HepG2 (cell line): Measurements from ENCODE around the gene SLC26A5. TPM values are rescaled to one million over a fixed set of nuclear protein-coding genes. Genes with fewer than 3 reads are reported as not detected.
A peak's percentile ranks its signal among the peaks of the same experiment; 100 is the strongest.

Experiments
- ATAC-seq: fragments of 200-7000 bp; cut with Tn5 transposase; 3 replicates; pipeline ENCODE4 v1.9.1; 2020; ENCODE audit warnings: mild to moderate bottlenecking, moderate library complexity
- Bru-seq: library from RNA; stranded (reverse); fragments of 400-500 nt; gene quantifications from one replicate; lab custom pipeline; 2021; lab: Mats Ljungman, UMichigan
- BruChase-seq, 2 experiments: library from RNA; stranded (reverse); fragments of 400-500 nt; gene quantifications; one replicate each; lab custom pipeline; 2021; lab: Mats Ljungman, UMichigan
- BruUV-seq: library from RNA; stranded (reverse); fragments of 400-500 nt; replicated peaks from 2 replicates; lab custom pipeline; 2021; lab: Mats Ljungman, UMichigan
- CTCF ChIA-PET: fragments of 300-600 bp; formaldehyde crosslinking; extraction: SDS; loops from one replicate; lab custom pipeline; 2021; ENCODE audit warnings: low total read pairs, inconsistent platforms, low intra/inter-chr PET ratio; lab: Yijun Ruan, JAX
- POLR2A ChIA-PET: fragments of 350-600 bp; sonication (Branson Sonifier 250); formaldehyde crosslinking; loops from one replicate; lab custom pipeline; 2020; ENCODE audit warnings: antibody characterized with exemption, inconsistent platforms; lab: Yijun Ruan, JAX
- DNase-seq: peaks from one replicate; pipeline ENCODE4 v3.0.0-alpha.2; 2015; ENCODE audit warnings: low spot score
- FAIRE-seq: peaks from 3 replicates; lab custom pipeline; 2011; peaks lifted over from hg19 to GRCh38; lab: Jason Lieb, UNC
- H2AFZ ChIP-seq: one replicate; pipeline ENCODE4 v1.6.1; 2011; ENCODE audit warnings: low read length, inconsistent platforms
- H3K27ac ChIP-seq: fragments of 300-600 bp; 3 replicates; pipeline ENCODE4 v1.8.0; 2011; ENCODE audit warnings: mixed run types, mild to moderate bottlenecking, mixed read lengths, low read length, inconsistent platforms; ENCODE audit not compliant: insufficient read depth; ENCODE audit errors: extremely low read length
- H3K27me3 ChIP-seq, 2 experiments: fragments of 200-600 bp in 1 of 2; 2 replicates in 1 of 2; 3 replicates in 1 of 2; pipeline versions ENCODE4 v1.6.0 to v1.8.0; 2011; ENCODE audit warnings: low read length in 2 of 2, mild to moderate bottlenecking in 2 of 2, moderate library complexity in 2 of 2, inconsistent platforms in 1 of 2; ENCODE audit not compliant: insufficient read depth in 2 of 2, control insufficient read depth in 1 of 2
- H3K36me3 ChIP-seq, 2 experiments: fragments of 200-600 bp in 1 of 2; replicated peaks in 1 of 2; 2 replicates in 1 of 2; 3 replicates in 1 of 2; pipeline versions ENCODE4 v1.5.1 to v1.8.0; 2011; ENCODE audit warnings: low read length in 2 of 2, inconsistent platforms in 1 of 2; ENCODE audit not compliant: insufficient read depth in 2 of 2, control insufficient read depth in 1 of 2
- H3K4me1 ChIP-seq: 2 replicates; pipeline ENCODE4 v1.5.1; 2012; ENCODE audit warnings: low read length, inconsistent platforms; ENCODE audit not compliant: insufficient read depth
- H3K4me2 ChIP-seq: 2 replicates; pipeline ENCODE4 v1.6.0; 2011; ENCODE audit warnings: low read depth, low read length, inconsistent platforms
- H3K4me3 ChIP-seq, 3 experiments: fragments of 200-600 bp in 1 of 3; sonication (generic), shearing (Covaris generic) in 1 of 3; replicated peaks in 1 of 3; 2 replicates each; pipeline ENCODE4 v1.5.1; 2011 to 2016; ENCODE audit warnings: low read length in 3 of 3, inconsistent platforms in 2 of 3, low read depth in 2 of 3, mild to moderate bottlenecking in 2 of 3, control low read depth in 1 of 3, mixed read lengths in 1 of 3; ENCODE audit not compliant: insufficient read depth in 1 of 3
- H3K79me2 ChIP-seq: one replicate; pipeline ENCODE4 v1.6.1; 2011; ENCODE audit warnings: low read length, inconsistent platforms; ENCODE audit not compliant: insufficient read depth
- H3K9ac ChIP-seq: 2 replicates; pipeline ENCODE4 v1.6.0; 2011; ENCODE audit warnings: mild to moderate bottlenecking, low read depth, low read length, inconsistent platforms; ENCODE audit not compliant: insufficient read depth
- H3K9me3 ChIP-seq: 2 replicates; pipeline ENCODE4 v1.5.1; 2012; ENCODE audit warnings: mild to moderate bottlenecking, low read length
- H4K20me1 ChIP-seq: 2 replicates; pipeline ENCODE4 v1.6.0; 2011; ENCODE audit warnings: inconsistent platforms, mild to moderate bottlenecking, low read length, moderate library complexity; ENCODE audit not compliant: insufficient read depth
- HINFP ChIP-seq: sonication (generic); formaldehyde crosslinking; IDR thresholded peaks from 2 replicates; pipeline ENCODE4 v1.4.0; 2020; ENCODE audit warnings: low read depth, mild to moderate bottlenecking, missing genetic modification reagents
- MAX ChIP-seq: IDR thresholded peaks from 2 replicates; pipeline ENCODE4 v1.6.1; 2012; ENCODE audit warnings: inconsistent platforms
- MAZ ChIP-seq, 2 experiments: sonication (generic) in 1 of 2; formaldehyde crosslinking in 1 of 2; IDR thresholded peaks; 2 replicates each; pipeline versions ENCODE4 v1.5.0 to v1.6.1; 2012 to 2020; ENCODE audit warnings: low read depth in 2 of 2, mild to moderate bottlenecking in 2 of 2, borderline replicate concordance in 1 of 2, improper control_type of control experiment in 1 of 2, low read length in 1 of 2, missing genetic modification reagents in 1 of 2, moderate library complexity in 1 of 2
- TFDP1 ChIP-seq: IDR thresholded peaks from 2 replicates; pipeline ENCODE4 v1.6.1; 2016; ENCODE audit warnings: missing compliant biosample characterization, missing genetic modification reagents, borderline replicate concordance
- ZNF687 ChIP-seq: sonication (generic); formaldehyde crosslinking; IDR thresholded peaks from 2 replicates; pipeline ENCODE4 v1.5.1; 2020; ENCODE audit warnings: mild to moderate bottlenecking, missing genetic modification reagents, moderate library complexity
- WGBS: methylation state at CpG from one replicate; pipeline ENCODE4 v1.1.6; 2017; ENCODE audit warnings: low lambda C conversion rate; 5-methylcytosine and 5-hydroxymethylcytosine counted together
- in situ Hi-C: cut with HindIII; loops from 2 replicates; pipeline ENCODE4 v1.10.0; 2017; ENCODE audit warnings: low pct_unique_long_range_greater_than_20kb; ENCODE audit not compliant: extremely low pct_ligation_motif_present
- intact Hi-C: fragments of 100-400 bp; cut with micrococcal nuclease; formaldehyde crosslinking; loops from one replicate; pipeline ENCODE4 v1.10.0; 2022; ENCODE audit not compliant: unreplicated experiment
- long read RNA-seq, 2 experiments: library from RNA in 1 of 2; library from polyadenylated mRNA in 1 of 2; stranded (forward) in 1 of 2; unstranded in 1 of 2; transcript quantifications; one replicate each; pipeline ENCODE4 v2.0.0, GENCODE V29; 2019 to 2022
- polyA minus RNA-seq, 3 experiments: library from RNA; depleted of rRNA, polyadenylated mRNA; stranded (reverse); fragments of >200 nt; gene quantifications; 2 replicates each; pipeline ENCODE4 v1.2.3, GENCODE V29; 2011; ENCODE audit warnings: low replicate concordance in 1 of 3
- polyA plus RNA-seq, 8 experiments: library from polyadenylated mRNA; depleted of rRNA in 3 of 8; stranded (reverse) in 7 of 8; unstranded in 1 of 8; fragments of >200 nt; fragmentation: Illumina TruSeq in 4 of 8; extraction: Trizol in 4 of 8; gene quantifications; 2 replicates each; pipeline versions ENCODE4 v1.2.1 to v1.2.3, GENCODE V29; 2011 to 2016; ENCODE audit warnings: low read depth in 4 of 8, missing spikeins in 1 of 8, mixed read lengths in 1 of 8; ENCODE audit not compliant: insufficient read depth in 1 of 8
- total RNA-seq, 5 experiments: library from RNA; depleted of rRNA; stranded (reverse); fragments of >200 nt; fragmentation: Illumina TruSeq; extraction: Trizol; gene quantifications; 2 replicates each; pipeline ENCODE4 v1.2.3, GENCODE V29; 2016; ENCODE audit warnings: low read depth in 1 of 5

Gene SLC26A5
- total RNA-seq (2016; rRNA removed; fragmentation: Illumina TruSeq; extraction: Trizol) (0.11 TPM in 1 of 2 replicates, not detected in the other), polyA plus RNA-seq (2011; rRNA removed) (0.04 and 0.08 TPM in 2 replicates), polyA minus RNA-seq (2011; rRNA and poly(A)+ RNA removed; ENCODE audit: low replicate concordance) (not detected in 2 replicates), Bru-seq, nascent RNA (percentile 20 among the genes with signal in this experiment), BruChase-seq, experiment 1, labeled RNA remaining after a 6-hour chase (percentile 29 among the genes with signal in this experiment), BruChase-seq, experiment 2, labeled RNA remaining after a 2-hour chase (percentile 33 among the genes with signal in this experiment)
- total RNA-seq (2016; cell fraction: cytosol; rRNA removed; fragmentation: Illumina TruSeq; extraction: Trizol; ENCODE audit: low read depth) = not detected in 2 replicates
- 0.06 and 0.07 TPM in 2 replicates for total RNA-seq (2016; cell fraction: insoluble cytoplasmic fraction; rRNA removed; fragmentation: Illumina TruSeq; extraction: Trizol)
- 0.06 TPM in 1 of 2 replicates, not detected in the other for total RNA-seq (2016; cell fraction: membrane; rRNA removed; fragmentation: Illumina TruSeq; extraction: Trizol)
- not detected in 2 replicates for total RNA-seq (2016; cell fraction: nucleus; rRNA removed; fragmentation: Illumina TruSeq; extraction: Trizol)
- polyA plus RNA-seq (2011; cell fraction: cytosol; rRNA removed) = 0.04 TPM in 2 replicates
- 0.06 and 0.12 TPM in 2 replicates for polyA plus RNA-seq (2011; cell fraction: nucleus; rRNA removed)
- 0.07 TPM in 2 replicates for polyA plus RNA-seq (2012)
- not detected in 2 replicates for polyA plus RNA-seq (2016; cell fraction: cytosol; fragmentation: Illumina TruSeq; extraction: Trizol; ENCODE audit: low read depth)
- not detected in 2 replicates for polyA plus RNA-seq (2016; cell fraction: insoluble cytoplasmic fraction; fragmentation: Illumina TruSeq; extraction: Trizol; ENCODE audit: low read depth)
- not detected in 2 replicates for polyA plus RNA-seq (2016; cell fraction: membrane; fragmentation: Illumina TruSeq; extraction: Trizol; ENCODE audit: low read depth)
- polyA plus RNA-seq (2016; cell fraction: nucleus; fragmentation: Illumina TruSeq; extraction: Trizol; ENCODE audit: insufficient read depth, low read depth) = not detected in 2 replicates
- polyA minus RNA-seq (2011; cell fraction: cytosol; rRNA and poly(A)+ RNA removed) = not detected in 2 replicates
- 0.25 and 0.39 TPM in 2 replicates for polyA minus RNA-seq (2011; cell fraction: nucleus; rRNA and poly(A)+ RNA removed)
- long read RNA-seq, experiment 1, partial matches to known transcripts = 0 of 1 reads
- long read RNA-seq, experiment 1, other reads (novel, unspliced or antisense) = 1 of 1 reads
- long read RNA-seq, experiment 2 = 0 reads

GRCh38 chr7:103446049-103446520, at the start of gene SLC26A5:
TSS of gene SLC26A5 (minus strand) at chr7:103446207. CDS start at chr7:103421514, 24,693 bp downstream.
- no peaks in the 10 kb centered on the region for H3K36me3 ChIP-seq
- BruUV-seq = no TSS peak
- no peak within 1 kb of the TSS for H2AFZ ChIP-seq
- intact Hi-C loops (loop anchor here (10.0 kb wide), 1 partner anchor 709 kb away; no protein-coding TSS in a partner anchor), in situ Hi-C loops (loop anchor here (25.0 kb wide), 1 partner anchor 716 kb away; no protein-coding TSS in a partner anchor)
- peak within 1 kb of the TSS; percentile 24 to 64 (median 28); a peak in 5 of 6 replicates for H3K4me3 ChIP-seq
- 9% methylated on average over 18 of the region's 54 CpGs for WGBS
- FAIRE-seq = no peak
- no peaks in the 10 kb centered on the region for H4K20me1 ChIP-seq
- no peaks in the 10 kb centered on the region for H3K9me3 ChIP-seq
- TF ChIP-seq ZNF687 (0 out of 2 replicates have a peak, but pooled peaks have one; percentile 13), TFDP1 (CRISPR knock-in tag) (peak; percentile 27; the same call in 1 of the 2 replicates), HINFP (CRISPR knock-in tag) (no peak), MAX (peak; percentile 54; the same call in 1 of the 2 replicates), MAZ (IDR thresholded peaks at IDR 0.05; ENCODE audit: borderline replicate concordance, low read depth, low read length) (no peak), MAZ (CRISPR knock-in tag; IDR thresholded peaks at IDR 0.05; ENCODE audit: low read depth) (0 out of 2 replicates have a peak, but pooled peaks have one; percentile 34)
- H3K27me3 ChIP-seq = peaks cover 3 to 32% of the 10 kb centered on the region in 2 experiments; a peak in 4 of 5 replicates
- peak; percentile 95 for ATAC-seq
- no peak within 1 kb of the TSS for H3K27ac ChIP-seq
- H3K79me2 ChIP-seq = no peaks in the 10 kb centered on the region
- ChIA-PET POLR2A (no interaction called here), CTCF (no interaction called here)
- peak within 1 kb of the TSS; percentile 74 for H3K4me2 ChIP-seq
- H3K9ac ChIP-seq = no peak within 1 kb of the TSS
- H3K4me1 ChIP-seq = peaks cover 20% of the 10 kb centered on the region
- no peak for DNase-seq
